GM19463 (cell line): Measurements from ENCODE around the gene BABAM2.

Source experiments
- ATAC-seq: cut with Tn5 transposase; IDR thresholded peaks from one replicate; pipeline ENCODE4 v1.9.1; 2021; ENCODE audit warnings: mild to moderate bottlenecking, moderate library complexity; ENCODE audit not compliant: unreplicated experiment

The BABAM2 gene

DNA sequence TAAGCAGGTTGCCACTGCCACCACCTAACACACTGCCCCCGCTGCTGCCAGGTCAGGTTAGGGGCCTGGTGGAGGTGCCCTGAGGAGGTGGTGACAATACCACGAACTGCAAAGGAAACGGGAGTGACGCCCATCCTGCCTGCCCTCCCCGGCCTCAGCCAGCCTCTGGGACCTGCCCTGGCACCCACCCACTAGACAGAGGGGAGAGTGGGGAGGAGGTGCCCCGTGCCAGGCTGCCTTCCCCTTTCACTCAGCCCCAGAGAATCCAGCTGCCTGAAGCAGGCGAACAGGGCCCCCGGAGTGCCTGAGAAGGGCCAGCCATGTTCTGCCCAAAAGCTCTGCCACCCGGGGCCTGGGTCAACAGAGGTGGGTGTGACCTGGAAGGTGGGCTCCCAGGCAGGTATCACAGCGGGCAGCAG is 457.6 kb downstream of the BABAM2 start:
- no peak for ATAC-seq

DNA sequence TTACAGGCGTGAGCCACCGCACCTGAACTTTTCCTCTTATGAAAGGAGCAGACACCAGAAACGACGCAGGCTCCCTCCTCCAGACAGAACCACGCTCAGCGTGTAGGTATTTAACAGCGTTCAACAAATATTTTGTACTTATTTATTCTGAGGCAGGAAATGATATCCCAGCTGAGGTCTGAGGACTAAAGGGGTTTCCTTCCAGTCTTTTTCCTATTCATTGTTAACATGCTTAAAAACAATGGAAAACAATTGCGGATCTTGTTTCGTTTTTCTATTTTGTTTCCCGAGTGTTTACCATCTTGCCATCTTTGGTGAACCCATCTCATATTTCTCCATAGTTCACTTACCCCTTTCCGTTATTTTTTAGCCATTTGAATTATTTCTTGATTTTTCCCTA is 458.4 kb downstream of the BABAM2 start:
- ATAC-seq: no peak

DNA sequence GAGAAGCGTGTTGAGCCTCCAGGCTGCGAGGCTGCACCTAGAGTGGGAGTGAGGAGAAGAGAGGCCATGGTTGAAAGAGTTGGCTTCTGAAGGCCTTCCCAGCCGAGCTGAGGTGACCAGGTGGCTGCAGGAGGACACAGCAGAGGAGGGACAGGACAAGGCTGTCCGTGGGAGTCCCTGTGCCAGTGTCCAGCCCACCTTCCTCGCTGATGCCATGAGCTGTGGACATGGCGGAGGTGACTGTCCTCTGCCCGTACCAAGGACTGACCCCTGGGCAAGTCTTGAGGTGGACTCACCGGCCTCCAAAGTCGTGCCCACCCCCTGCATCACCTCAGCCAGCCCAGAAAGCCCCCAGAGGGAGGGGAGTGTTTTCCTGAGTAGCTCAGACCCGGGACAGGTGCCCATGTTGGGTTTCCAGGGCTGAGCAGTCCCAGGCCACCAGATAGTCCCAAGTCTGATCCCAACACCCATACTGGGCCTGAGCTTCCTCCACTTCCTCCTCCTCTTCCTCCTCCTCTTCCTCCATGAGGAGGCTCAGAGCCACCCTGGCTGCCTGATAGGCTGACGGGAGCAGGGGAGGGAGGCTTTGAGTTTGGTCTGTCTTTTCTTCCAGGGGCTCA is 459.1 kb downstream of the BABAM2 start:
- no peak for ATAC-seq

DNA sequence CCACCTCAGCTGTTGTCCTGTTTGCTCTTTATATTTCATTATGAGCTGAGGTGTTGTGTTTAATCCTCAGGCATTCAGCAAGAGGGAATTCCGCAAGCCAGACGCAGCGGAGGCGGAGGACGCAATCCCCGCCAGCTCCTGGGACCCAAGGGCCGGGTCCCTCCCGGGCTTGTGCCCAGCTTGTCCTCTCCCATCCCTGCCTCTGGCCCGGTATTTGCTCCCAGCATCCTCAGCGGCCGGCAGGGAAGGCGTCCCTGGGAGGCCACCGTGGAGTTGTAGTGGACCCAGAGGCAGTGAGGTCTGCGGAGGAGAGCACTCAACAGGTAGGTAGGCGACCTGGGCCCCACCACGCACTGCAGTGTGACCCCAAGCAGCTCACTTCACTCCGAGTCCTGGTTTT is 459.7 kb downstream of the BABAM2 start:
- ATAC-seq: no peak

DNA sequence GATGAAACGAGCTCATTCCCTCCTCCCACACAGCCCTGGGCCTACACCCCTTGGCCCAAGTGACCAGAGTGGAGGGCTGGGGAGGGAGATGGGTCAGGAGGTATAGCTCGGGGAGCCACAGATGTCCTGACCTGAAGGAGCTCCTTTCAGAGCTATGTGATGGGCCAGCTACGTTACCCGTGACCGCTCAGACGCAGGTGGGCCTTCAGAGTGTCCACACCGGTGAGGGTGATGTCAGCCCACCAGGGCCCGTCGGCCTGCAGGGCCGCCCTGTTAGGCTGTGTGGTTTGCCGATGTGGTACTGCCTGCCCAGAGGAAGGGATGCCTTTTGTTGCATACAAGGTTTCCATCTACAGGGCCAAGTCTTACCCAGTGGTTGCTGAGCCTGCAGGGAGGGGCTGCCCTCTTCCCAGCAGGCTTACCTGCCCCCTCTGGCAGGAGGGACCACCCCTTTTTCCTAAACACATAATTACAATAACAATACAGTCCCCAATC is 460.3 kb downstream of the BABAM2 start:
- ATAC-seq: no peak

DNA sequence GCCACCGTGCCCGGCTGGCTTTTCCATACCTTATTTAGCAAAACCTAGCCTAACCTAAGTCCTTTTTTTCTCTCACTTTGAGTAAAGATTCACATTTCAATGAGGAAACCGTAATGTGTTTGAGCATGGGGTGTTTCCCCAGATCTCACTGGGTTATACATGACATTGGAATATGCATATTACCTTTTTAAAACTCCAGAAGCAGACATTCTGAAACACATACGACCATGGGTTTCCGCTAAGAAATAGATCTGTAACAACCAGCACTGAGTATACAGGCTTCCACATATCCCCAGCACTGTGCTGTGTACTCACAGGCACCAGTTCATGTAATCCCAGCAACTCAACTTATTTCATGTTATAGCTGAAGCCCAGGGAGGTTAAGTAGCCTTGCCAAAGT is 461.1 kb downstream of the BABAM2 start:
- ATAC-seq: no peak

DNA sequence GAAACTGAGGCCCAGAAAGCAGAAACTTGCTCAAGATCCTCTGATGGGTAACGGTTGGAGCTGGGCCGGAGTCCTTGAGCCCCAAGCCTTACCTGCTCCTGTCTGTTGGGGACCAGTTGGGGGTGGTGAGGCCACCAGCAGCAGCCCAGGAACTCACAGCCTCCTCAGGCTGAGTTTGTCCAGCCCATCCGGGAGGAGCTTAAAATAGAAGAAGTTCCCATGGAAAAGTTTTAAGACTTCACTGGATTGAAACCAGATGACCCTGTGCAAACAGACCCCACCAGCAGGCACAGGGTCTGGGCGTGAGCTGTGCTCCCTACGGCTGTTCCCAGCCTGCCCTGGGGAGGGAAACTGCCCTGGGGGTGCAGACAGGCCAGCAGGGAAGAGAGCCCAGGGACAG is 461.6 kb downstream of the BABAM2 start:
- ATAC-seq: no peak

DNA sequence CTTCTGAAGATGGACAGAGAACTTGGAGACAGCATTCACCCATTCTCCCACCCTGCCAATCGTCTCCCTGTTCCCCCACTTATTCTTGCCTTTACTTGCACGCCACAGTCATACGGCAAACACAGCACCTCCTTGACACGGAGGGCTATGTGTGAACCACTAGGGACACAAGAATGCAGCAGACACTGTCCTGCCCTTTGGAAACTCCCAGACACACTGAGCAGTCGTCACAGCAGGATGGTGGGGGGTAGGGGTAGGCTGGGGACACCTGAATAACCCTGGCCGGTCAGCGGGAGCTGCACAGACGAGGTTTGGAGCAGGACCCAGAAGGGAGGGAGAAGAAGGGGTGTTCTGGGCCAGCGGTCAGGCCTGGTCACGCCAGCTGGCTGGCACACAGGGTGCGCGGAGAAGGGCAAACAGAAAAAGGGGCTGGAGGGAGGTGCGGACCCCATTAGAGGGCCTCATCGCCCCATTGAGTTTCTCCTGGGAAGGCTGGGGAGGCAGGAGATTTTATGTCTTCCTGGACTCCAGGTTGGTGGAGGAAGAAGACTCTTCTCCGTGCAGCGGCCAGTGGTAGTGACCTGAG is 462.2 kb downstream of the BABAM2 start:
- no peak for ATAC-seq

DNA sequence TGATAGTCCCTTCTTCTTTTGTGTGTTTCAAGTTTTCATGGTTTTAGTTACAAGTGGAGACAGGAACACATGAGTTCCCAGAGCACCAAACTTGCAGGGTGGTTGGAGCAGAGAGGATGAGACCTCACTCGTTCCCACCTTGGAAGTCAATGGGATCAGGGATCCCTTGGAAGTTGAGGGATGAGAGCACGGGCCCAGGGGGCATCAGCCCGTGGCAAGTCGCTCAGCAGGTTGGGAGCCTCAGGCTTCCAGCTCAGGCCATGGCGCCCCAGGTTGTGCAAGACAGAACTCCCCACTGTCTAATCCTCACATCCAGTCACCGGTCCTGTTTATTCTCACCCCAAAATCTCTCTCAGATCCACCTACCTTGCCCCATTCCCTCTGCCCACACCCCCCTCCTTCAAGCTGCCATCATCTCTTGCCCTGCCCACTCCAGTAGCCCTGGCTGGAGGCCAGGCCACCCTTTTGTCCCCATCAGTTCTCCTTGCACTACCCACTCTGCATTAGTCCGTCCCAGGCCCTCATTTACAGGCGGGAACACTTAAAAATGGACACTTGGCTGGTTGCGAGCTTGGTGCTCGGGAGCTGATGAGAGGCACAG is 464.5 kb downstream of the BABAM2 start:
- no peak for ATAC-seq

DNA sequence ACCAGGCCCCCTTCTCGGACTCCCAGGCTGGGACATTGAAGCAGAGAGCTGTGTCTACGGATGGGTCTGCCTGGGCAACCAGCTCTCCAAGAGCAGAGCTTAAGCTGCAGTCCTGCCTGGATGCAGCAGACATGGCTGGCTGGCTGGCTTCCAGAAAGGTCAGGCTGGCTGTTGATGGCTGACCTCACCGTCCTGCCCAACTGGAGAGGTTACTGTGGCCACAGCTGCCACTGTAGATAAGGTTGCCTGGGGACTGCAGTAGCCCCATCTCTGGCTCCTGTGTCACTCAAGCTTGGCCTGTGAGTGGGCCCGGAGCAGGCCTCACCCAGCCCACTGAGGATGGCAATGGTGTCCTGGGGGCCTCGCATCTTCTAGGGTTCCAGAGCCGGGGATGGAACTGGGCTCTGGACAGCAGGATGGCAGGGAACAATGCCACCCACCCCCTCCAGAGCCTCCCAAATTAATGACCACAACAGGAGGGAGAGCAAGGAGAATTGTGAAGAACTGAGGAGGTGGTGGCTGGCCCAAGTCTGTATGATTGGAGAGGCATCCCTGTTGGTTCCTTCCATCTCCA is 465.1 kb downstream of the BABAM2 start:
- no peak for ATAC-seq

DNA sequence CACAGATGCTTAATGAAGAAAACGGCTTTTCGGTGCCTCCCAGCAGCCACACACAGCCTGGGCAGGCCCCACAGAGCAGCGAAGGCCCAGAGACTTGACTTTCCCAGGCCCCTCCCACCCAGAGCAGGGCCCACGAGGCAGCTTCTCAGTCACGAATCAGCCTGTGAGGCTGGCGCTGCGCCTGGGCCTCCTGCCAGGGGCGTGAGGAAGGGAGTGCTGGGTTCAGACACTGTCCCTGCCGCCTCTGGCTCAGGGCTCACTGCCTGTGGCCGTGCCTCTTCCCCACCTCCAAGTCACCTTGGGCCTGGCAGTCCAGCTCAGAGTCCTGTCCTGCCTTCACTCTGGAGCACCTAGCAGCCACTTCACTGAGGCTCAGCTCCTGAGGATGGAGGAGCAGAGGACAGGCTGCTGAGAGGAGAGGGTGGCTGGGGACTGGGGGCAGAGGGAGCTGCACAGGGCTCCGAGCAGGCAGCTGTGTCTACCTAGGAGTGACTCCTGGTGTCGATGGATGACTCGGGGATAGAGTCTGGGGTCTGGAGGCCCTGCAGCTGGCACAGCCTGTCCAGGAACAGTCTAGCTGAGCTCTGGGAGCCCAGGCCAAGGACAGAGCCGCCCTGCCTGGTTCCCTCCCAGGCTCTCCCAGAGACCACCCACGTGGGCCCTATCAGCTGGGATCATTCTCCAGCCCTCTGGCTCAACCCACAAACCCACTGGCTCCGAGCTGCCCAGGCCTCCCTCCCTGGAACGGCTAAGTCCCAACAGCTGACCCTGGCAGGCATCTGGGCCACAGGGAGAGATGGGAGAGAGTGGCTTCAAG is 465.8 kb downstream of the BABAM2 start:
- no peak for ATAC-seq

DNA sequence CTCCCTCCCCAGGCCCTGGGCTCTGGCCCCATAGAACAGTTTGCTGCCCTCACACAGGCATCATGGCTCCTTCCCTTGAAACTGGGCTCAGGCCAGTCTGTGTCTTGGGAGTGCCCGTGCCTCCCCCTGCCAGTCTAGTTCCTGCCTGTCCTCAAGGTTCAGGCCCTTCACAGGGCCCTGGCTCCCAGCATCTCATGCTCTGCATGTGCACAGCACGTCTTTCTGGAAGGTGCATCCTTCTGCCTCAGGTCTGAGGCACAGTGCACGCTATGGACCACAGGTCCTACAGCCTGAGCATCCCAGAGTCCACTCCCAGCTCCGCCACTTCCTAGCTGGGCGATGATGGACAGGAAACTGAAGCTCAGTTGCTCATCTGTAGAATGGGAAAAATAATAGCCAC is 466.5 kb downstream of the BABAM2 start:
- ATAC-seq: no peak

DNA sequence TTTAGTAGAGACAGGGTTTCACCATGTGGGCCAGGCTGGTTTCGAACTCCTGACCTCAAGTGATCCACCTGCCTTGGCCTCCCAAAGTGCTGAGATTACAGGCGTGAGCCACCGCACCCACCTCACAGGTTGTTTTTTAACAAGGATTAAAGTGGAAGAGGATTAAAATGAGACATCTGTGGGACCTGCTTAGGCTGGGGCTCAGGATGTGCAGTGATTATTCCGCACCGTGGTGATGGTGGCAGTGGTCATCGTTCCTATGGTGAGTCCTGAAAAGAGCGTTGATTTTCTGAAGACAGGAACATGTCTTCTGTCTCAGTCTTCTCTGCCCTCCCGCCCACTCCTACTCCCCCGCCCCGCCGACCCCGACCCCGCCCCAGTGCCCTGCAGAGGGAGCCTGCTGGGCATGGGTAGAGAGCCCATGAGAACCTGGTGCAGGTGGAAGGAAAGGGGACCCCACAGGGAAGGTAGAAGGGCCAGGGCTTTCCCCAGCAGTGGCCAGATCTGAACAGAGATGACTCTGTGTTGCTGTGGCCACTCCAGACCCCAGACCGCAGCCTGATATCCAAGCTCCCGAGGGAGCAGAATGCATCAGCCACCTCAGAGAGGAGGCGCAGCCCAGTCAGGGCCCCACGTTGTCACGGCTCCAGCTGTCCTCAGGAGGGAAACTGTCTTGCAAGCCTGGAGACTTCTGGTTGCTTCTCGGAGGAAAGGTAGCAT is 467.6 kb downstream of the BABAM2 start:
- ATAC-seq: no peak

DNA sequence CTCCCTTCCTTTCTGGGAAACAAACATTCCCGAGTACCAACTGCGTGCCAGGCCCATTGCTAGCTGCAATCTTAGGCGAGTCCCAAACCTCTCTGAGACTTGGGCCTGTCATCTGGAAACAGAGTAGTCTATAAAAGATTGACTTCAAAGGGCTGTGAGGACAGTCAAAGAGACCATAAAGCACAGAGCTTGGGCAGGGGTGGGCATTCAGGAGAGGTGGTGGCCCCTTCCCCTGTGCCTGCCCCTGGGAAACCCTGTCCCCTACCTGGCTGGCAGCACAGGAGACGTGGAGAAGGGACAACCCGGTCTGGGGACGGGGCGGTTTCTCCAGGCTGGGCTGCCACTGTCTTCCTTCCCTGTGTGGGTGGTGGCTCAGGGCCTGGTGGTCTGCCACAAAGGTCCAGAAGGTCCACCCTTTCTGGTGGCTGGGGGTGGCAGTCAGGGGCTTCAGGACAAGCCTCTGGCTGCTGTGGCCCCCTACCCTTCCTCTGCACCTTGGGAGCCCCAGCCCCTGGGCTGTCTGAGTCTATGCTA is 468.2 kb downstream of the BABAM2 start:
- no peak for ATAC-seq

DNA sequence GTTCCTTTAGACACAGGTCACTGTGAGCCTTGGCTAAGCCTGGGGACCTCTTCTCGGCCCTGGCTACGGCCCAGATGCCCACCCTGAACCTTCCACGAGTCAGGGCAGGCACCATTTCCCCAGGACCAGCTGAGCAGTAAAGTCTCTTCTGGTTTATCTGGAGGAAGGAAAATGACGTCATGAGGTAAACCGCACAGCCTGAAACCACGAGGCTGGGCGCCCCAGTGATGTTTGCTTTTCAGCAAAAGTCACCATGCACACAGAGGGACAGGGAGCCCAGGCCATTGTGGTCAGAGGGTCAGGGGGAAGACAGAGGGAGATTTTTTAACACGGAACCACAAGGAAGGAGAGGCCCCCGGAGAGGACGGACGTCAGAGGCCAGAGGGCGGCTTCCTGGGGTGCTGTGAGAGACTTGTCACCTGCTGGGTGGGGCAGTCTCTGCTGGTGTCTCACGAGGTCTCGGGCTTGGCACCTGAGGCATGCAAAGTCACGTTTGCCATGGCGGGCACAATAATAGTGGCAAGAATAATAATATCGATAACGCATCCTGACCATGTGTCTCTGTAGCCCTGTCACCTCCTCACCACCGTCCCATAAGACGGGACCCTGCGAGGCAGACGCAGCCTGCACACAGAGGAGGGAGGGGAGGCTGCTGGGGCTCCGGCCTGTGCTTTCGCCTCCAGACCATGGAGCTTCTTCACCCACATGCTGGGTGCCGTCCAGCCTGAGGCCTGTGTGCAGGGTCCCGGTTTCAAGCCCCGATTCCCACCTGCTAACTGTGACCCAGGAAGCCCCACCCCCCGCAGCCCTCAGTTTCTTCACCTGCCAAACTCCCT is 468.9 kb downstream of the BABAM2 start:
- ATAC-seq: peak; percentile 71

DNA sequence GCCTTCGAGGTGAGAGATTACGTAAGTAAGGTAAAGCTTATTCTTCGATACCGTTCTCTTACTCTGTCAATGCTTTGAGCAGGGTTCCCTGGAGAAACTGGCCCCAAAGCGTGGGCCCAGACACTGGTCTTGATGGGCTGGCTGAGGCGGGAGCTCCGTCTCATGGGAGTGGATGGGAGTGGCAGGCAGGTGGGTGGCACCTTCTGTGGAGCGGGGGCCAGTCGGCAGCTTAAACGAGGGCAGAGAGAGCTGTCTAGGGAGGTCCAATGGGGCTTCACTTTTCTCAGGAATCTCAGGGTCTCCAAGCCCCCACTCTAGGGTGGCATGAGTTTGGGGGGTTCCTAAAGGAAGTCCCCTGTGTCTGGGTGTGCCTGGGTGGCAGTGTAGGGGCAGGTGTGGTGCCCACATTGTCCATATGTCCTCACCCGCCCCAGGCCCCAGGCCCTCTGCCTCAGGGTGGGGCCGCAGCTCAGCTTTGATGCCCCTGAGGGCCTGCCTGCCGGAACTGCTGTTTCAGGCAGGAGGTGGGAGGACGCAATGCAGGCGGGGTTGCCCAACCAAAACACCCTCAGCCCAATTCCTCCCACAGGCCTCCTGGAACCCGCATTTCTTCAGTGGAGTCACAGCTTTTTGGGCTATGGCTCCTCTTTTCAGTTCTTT is 469.7 kb downstream of the BABAM2 start:
- ATAC-seq: no peak

DNA sequence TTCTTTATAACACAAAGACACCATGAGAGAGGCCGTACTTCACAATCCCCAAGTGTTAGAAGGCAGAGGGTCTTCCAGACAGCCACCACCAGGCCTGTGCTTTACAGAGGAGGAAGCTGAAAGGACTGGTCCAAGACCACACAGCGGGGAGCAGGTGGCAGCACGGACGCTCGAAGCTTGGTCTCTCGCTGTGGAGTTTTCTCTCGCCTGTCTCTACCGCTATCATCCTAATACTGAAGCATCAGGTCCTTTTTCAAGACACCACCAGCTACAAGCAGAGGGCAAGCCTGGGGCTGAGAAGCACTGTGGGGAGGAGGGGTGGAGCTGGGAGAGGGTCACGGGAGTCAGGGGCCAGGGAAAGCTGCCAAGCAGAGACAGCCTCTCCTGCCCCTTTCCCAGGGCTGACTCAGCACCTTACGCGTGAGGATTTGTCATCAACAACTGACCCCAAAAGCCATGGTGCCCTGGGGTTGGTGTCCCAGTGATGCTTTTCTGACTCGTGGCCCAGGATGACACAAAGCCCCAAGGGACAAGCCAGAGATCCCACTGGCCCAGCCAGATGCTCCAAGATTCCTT is 470.3 kb downstream of the BABAM2 start:
- ATAC-seq: no peak

DNA sequence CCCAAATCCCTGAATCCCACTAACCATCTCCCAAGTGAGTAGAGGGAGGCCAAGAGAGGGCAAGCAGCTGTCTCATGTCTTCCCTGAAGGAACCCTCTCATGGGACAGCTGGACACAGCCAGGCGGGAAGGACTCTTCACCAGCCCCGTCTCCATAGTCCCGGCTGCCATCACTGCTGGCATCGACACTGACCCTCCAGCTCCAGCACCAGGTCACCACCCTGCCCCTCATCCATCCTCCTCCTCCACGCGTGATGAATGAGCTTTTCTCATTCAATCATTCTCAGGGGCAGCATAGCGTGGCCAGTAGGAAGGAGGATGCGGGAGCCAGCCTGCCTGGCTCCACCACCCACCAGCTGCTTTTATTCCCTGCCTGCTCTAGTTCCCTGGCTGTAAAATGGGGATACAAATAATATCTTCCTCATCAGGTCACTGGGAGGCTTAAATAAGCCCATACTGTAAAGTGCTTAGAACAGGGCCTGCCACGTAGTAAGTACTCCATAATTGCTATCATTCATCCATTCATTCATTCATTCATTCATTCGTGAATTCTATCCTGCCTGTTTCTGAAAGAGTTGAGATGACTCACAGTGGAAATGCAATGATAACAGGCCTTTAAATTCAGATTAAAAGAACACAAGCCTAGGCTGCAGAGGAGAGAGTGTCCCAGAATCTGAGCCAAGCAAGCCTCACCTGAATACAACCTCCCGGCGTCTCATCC is 471.6 kb downstream of the BABAM2 start:
- no peak for ATAC-seq
